ENCODE results near the gene GPR89B.
"Not testable (repeated sequence)": the region's sequence is repeated elsewhere in the genome, so short reads cannot be mapped to it uniquely, and the experiment has no call there.

Gene GPR89B

DNA sequence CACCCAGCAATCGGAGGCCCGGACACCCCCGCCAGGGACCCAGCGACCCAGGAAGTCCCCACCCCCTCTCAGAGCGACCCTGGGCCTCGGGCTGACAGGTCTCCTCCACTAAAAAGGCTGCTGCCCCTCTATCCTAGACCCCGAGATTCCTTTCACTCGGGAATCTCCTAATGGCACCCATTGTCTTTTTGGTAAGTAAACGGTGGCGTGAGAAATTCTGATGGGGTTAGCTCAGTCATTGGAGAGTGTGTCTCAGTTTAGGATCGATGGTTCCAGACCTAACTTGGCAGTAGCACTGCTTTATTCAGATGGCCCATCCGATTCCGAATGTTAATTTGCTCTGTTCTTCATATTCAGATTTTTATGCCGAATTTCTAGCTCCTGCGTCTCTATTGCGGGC, 104.9 kb downstream of the GPR89B start:
- DNase-seq: not testable (repeated sequence)

DNA sequence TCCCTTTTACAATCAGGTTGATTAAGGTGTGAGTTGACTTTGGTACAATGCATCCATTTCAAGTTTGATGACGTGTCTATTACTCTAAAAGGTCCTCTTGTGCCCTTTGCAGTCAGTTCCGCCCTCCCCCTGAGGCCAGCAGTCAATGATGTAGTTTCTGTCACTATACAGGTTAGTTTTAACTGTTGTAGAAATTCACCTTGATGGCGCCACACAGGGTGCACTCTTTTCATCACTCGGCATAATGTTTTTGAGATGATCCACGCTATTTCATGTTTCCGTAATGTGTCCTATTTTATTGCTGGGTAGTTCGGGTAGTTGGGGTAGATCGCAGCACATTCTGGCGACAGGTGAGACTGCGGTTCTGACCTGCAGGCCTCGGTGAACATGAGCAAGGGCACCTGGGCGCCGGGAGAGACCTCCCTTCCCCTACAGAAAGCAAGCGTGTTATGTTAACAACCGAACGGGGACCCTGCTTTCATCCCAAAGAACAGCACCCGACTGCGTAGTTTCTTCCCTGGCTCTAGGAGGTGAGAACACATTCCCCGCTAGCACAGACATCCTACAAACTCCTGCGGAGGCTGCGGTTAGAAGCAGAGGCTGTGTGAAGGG, 109.7 kb downstream of the GPR89B start:
- not testable (repeated sequence) for DNase-seq

- peak; percentile 90 for DNase-seq
Measured at GRCh38 chr1:148038462-148039333, 110.5 kb downstream of the GPR89B start.
